NOMO-1 treated with dmso at 0.1 percent for 144 hours (cell line): ENCODE results near the gene MRPL24.
"Not testable (repeated sequence)": the region's sequence is repeated elsewhere in the genome, so short reads cannot be mapped to it uniquely, and the experiment has no call there.

Experiments used
- DNase-seq: peaks from one replicate; lab custom pipeline; 2025; ENCODE audit not compliant: unreplicated experiment; lab: John Stamatoyannopoulos, UW

The MRPL24 gene

DNA sequence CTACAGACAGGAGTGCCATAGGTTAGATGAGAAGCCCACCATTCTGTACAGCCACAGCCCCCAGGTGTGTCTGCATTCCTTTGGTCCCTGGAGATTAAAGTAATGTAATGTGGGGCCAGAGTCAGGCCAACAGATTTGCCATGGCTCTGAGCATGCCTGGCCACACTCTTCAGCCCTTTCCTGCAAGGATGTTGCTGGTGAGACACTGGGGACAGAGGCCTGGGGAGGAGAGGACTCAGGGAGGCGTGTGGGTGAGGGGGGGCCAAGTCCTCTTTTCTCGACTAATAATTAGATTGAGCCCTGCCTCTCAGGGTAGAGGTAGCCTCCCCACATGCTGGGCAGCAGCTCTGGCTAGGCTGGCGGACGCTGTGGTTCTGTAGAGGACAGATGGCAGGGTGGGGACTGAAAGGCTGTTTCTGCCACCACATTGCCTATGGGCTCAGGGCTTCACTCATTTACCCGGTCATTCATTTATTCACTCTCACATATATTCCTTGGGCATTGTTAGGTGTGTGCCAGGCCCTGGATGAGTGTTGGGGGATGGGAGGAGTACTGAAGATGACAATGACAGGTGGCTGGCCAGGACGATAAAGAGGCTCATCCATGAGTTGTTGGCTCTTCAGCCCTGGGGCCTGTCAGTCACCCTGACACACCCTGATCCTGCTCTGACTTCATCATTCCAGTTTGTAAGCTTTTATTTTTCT, 19.4 kb upstream of the MRPL24 start:
- no peak for DNase-seq

- DNase-seq: not testable (repeated sequence)
Measured at GRCh38 chr1:156757572-156758253, 16.8 kb upstream of the MRPL24 start.

GRCh38 chr1:156756355-156756754, 15.5 kb upstream of the MRPL24 start:
- DNase-seq: no peak

GRCh38 chr1:156755527-156755950, 14.7 kb upstream of the MRPL24 start:
- no peak for DNase-seq

GRCh38 chr1:156754219-156754618, 13.3 kb upstream of the MRPL24 start:
- no peak for DNase-seq

- DNase-seq: no peak
Measured at GRCh38 chr1:156752843-156753482, 12.1 kb upstream of the MRPL24 start.

- peak; percentile 90 for DNase-seq
Measured at GRCh38 chr1:156751757-156752481, 11.0 kb upstream of the MRPL24 start.

- DNase-seq: no peak
Measured at GRCh38 chr1:156751451-156751756, 10.5 kb upstream of the MRPL24 start, which contains the start of gene HDGF. Gene HDGF (minus strand): TSS chr1:156751675. CDS start chr1:156751429, 246 bp downstream.

GRCh38 chr1:156750711-156751450, 10.0 kb upstream of the MRPL24 start:
- no peak for DNase-seq

- DNase-seq: no peak
Measured at GRCh38 chr1:156750191-156750672, 9.3 kb upstream of the MRPL24 start.

- DNase-seq: no peak
Measured at GRCh38 chr1:156749419-156750118, 8.7 kb upstream of the MRPL24 start.

- DNase-seq: peak; percentile 41
Measured at GRCh38 chr1:156748670-156749418, 8.0 kb upstream of the MRPL24 start.

DNA sequence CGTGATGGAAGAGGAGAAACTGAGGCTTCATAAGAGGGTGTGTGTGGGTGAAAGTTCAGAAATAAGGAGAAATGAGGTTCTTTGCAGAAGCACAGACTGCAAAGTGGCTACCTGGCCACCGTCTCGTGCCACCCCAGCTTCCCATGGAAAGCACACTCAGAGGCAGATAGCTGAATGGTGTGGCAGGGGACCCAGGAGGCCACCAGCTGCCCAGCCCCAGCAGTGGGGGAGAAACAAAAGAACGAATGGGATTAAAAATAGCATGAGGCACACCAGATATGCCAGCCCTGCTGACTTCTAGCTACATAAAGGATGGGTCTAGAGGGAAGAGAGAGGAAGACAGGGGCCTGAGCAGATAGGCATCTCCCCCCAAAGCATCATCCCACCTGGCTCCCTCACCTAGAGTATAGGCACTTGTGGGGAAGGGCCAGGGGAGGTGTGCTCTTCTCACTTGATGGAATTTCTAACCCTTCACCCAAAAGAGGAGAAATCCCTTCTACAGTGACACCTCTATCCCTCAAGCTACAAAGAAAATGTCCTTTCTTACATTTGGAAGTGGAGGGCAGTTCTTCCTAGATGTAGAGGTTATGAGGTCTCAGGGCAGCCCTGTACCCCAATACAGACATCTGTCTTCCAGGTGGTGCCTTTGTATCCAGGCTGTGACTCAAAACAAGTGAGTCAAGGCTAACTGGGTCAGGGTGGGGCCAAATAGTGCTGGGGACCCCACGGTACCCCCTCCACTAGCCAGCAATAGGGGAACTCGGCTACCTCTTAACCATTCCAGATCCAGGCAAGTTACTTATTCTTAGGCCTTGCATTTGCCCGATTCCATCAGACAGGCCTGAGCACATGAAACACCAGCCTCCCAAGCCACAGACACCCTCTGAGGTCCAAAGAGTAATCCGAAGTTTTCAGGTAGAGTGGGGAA, 7.1 kb upstream of the MRPL24 start:
- DNase-seq: no peak

DNA sequence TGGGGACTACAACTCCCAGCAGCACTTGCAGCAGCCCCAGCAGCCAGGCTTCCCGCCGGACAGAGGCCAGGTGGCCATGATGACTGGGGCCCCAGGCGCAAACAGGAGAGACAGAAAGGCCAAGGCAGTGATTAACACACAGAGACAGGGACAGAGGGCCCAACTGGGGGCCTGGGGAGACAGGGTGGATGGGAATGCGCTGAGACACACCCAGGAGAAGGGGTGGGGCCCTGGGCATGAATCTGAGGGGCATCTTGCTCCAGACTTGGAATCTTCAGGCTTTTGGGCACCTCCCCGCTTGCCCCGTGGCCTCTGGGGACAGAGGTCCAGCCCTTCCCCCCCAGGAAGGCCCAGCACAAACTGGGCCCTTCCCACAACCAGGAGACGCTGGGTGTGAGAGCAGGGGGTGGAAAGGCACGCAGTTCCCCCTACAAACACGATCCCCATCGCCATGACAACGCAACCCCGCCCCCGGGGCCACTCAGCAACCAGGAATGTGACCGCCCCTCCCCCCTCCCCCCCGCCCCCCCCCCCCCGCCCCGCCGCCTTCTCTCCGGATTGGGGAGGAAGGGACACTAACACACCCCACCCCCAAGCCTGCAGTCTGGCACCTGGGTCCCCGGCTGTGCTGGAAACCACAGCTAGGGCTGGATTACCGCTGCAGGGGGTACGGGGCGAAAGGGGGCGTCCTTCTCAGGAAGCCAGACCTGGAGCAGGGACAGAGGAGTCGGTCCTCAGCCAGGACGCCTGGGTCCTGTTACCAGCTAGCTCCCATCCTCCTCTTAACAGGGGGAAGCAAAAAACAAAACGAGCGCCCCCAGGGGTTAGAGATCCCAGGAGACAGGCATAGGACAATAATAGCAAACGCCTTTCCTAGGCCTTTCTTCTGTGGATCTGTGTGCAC, 6.1 kb upstream of the MRPL24 start:
- DNase-seq: peak; percentile 16

GRCh38 chr1:156746406-156746727, 5.5 kb upstream of the MRPL24 start:
- DNase-seq: no peak

- no peak for DNase-seq
Measured at GRCh38 chr1:156745881-156746280, 5.0 kb upstream of the MRPL24 start.

DNA sequence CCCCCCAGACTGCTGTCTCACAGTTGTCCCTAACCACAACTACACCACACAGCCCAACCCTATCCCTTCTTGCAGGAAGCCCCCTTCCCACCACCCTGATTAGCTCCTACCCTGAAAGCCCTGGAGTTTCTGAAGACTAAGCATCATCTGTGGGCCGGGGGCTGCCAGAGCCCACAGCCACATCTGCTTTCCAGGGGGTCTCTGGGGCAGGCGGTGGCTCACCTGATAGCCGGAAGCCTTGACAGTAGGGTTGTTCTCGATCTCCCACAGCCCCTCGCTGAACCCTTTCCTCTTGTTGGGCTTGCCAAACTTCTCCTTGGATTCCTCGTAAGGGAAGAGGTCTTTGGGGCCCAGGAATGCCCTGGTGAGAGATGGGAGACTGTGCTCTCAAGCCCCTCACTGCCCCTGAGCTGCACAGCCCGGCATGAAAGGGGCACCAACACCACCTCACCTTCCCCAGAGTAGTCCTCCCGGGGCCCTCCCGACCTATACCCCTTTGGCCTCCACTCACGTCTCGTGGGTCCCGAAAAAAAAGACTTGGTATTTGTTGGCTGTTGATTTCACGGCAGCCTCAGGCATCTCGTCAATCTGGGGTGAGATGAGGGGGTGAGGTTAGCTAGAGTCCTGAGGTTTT, 4.0 kb upstream of the MRPL24 start:
- DNase-seq: no peak
